Sciatic nerve (tissue), 2 donors: ENCODE measurements around the gene CRABP2. TPM values are rescaled to one million over a fixed set of nuclear protein-coding genes. Genes with fewer than 3 reads are reported as not detected.

Experiments used
- ATAC-seq: fragments of 200-7000 bp; cut with Tn5 transposase; one replicate; pipeline ENCODE4 v1.9.1; 2020; ENCODE audit warnings: mild to moderate bottlenecking, moderate library complexity
- DNase-seq: peaks from one replicate; pipeline ENCODE4 v3.0.0-alpha.2; 2020; ENCODE audit warnings: low spot score
- intact Hi-C: fragments of 100-400 bp; cut with DNase I; formaldehyde crosslinking; loops from one replicate; pipeline ENCODE4 v1.14.2; 2022
- total RNA-seq: library from RNA; stranded (reverse); fragmentation: NEBNext Ultra II Directional; extraction: Animal tissue kit (Norgen Biotek cat#: 25700); gene quantifications from one replicate; pipeline ENCODE4 v1.2.1, GENCODE V29; 2021
- donor health status: DM: no; HTN: no; CAD: no.
- donor health status: DM: no; HTN: no; CAD: no.

Gene CRABP2
- total RNA-seq, 1 donor from 2014 or later: 40.0 TPM

GRCh38 chr1:156696755-156697154, 8.6 kb downstream of the CRABP2 start:
- ATAC-seq (no peak), DNase-seq (no peak)
- intact Hi-C loops: loop anchor here (10.0 kb wide), 1 partner anchor 168 kb away; the partner anchor contains the start of gene NTRK1

DNA sequence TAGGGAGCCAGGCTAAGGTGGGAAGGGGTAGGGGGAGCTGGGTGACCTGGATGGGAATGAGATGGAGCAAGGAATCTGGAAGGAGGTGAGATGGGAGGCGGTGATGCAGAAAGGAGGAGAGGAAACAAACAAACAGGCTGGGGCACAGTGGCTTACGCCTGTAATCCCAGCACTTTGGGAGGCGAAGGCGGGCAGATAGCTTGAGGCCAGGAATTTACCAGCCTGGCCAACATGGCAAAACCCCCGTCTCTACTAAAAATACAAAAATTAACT, 10.8 kb downstream of the CRABP2 start:
- DNase-seq (no peak), ATAC-seq (no peak)
- intact Hi-C loops: loop anchor here (10.0 kb wide), 1 partner anchor 170 kb away; the partner anchor contains the start of gene NTRK1

DNA sequence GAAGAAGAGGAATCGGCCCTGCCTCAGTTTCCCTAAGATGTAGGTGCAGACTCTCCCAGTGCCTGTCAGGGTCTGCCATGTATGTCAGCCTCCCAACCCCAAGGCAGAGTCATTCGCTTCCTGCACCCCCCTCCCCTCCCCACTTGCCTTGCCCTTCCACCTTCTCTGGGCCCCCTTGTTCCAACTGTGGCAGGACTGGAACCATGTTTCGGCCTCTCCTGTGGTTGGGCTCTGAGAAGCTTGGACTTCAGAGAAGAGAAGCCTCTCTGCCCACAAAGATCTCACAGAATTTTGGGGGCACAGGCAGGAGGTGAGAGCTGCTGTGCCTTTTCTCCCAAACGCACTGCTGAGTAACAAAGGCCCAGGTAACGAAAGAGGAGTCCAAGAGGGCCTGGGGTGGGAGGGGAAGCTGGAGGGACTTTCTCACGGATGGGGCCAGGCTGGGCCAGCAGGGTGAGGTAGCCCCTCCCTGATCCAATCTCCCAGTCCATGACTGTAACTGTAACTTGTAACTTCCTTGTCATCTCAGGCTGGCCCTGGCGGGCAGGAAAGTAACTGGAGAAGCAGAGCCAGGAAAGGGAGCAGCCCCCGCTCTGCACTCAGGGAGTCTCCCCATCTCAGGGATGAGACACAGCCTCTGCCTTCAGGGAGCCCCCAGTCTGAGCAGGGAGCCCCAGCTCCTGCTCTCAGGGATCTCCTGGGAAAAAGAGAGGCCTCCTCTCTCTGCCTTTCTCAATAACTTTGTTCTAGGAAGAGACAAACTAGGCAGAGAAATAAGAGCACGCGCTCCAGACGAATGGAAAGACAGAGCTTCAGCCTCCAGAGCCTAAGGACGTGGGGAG, 11.3 kb downstream of the CRABP2 start:
- ATAC-seq (no peak), DNase-seq (no peak)
- intact Hi-C loops: loop anchor here (10.0 kb wide), 1 partner anchor 171 kb away; the partner anchor contains the start of gene NTRK1

DNA sequence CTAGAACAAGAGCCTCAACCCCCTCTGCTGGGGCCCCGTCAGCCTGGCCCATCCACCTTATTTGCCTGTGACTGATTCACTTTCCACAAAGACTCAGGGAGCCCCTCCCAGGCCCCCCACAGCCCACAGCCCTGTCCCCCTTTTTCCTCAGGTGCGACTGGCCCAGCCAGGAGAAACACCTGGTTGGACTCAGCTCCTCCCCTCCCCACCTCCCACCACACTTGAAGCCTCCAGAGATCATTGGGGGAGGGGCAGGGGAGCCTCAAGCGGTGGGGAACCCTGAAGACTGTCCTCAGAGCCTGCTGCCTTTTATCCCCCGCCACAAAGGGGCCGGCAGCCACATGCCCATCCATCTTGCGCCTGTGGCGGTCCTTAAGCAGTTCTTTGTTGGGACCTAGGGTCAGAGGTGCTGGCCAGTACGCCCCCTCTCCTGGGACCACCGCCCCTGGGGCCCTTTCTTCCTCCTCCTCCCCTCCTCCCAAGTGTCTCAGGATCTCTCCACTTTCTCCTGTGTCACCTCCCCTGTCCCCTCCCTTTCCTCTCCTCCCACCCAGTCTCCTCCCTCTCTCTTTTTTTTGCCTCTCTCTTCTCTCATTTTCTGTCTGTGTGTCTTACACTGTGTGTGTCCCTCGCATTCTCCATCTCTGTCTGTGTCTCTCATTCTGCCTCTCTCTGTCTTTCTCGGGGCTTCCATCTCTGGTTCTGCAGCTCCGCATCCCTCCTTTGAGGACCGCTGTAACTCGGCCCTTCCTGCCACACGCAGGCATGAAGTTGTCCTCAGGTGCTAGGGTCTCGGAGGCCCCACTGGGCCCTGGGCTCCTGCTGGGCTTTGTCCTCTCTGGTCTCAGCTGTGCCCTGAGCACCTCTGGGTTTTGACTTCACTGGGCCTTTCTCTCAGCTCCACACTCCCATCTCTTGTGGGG, 12.2 kb downstream of the CRABP2 start:
- DNase-seq (no peak), ATAC-seq (no peak)
- intact Hi-C loops: loop anchor here (10.0 kb wide), 1 partner anchor 172 kb away; the partner anchor contains the start of gene NTRK1

- DNase-seq: no peak
- ATAC-seq: no peak
- intact Hi-C loops: loop anchor here (10.0 kb wide), 1 partner anchor 172 kb away; the partner anchor contains the start of gene NTRK1
These were observed 12.9 kb downstream of the CRABP2 start for GRCh38 chr1:156692441-156692924.

- ATAC-seq (peak; percentile 20), DNase-seq (no peak)
- intact Hi-C loops: loop anchor here (10.0 kb wide), 1 partner anchor 173 kb away; the partner anchor contains the start of gene NTRK1
These were observed 13.5 kb downstream of the CRABP2 start for GRCh38 chr1:156691665-156692440.

DNA sequence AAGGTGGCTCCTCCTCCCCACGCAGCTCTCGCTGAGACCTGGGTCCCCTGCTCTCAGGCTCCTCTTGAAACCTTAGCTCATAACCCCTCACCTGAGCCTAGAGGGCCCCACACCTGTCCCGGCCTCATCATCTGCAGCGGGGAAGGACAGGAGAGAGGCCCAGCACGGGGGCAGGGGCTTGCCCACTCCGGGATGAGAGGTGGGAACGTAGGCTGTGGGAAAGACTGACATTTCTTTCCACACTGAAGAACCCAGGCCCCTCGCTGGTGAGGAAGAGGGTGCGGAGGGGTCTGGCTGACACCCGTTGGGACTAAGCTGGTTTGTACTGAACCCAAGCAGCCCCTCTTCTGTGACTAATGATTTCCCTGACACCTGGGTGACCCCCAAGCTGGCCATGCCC, 14.2 kb downstream of the CRABP2 start:
- ATAC-seq (no peak), DNase-seq (no peak)
- intact Hi-C loops: loop anchor here (10.0 kb wide), 1 partner anchor 174 kb away; the partner anchor contains the start of gene NTRK1

DNA sequence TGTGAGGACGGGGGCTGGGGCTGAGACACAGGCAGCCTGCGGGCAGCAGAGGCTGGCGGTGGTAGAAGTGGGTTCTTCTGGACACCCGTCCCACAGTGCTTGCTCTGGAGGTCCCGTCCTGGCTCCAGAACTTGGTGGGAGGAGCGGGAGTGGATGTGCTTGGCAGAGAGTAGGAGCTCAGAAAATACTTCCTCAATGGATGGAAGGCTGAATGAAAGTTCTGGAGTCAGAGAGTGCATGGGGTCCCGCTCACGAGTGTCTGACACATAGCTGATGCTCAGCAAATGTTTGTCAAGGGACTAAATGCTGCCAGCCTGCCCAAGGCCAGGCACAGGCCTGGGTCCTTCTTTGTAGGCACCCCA, 14.7 kb downstream of the CRABP2 start:
- intact Hi-C loops: loop anchor here (10.0 kb wide), 1 partner anchor 174 kb away; the partner anchor contains the start of gene NTRK1
- no peak for DNase-seq

GRCh38 chr1:156689953-156690674, 15.3 kb downstream of the CRABP2 start:
- DNase-seq (no peak), ATAC-seq (peak; percentile 5)
- intact Hi-C loops: loop anchor here (1.0 to 10.0 kb wide), 2 partner anchors 35 to 175 kb away; partner anchors contain the start of gene NTRK1

More for the DNA sequence above, 14.7 kb downstream of the CRABP2 start:
- ATAC-seq: no peak

DNA sequence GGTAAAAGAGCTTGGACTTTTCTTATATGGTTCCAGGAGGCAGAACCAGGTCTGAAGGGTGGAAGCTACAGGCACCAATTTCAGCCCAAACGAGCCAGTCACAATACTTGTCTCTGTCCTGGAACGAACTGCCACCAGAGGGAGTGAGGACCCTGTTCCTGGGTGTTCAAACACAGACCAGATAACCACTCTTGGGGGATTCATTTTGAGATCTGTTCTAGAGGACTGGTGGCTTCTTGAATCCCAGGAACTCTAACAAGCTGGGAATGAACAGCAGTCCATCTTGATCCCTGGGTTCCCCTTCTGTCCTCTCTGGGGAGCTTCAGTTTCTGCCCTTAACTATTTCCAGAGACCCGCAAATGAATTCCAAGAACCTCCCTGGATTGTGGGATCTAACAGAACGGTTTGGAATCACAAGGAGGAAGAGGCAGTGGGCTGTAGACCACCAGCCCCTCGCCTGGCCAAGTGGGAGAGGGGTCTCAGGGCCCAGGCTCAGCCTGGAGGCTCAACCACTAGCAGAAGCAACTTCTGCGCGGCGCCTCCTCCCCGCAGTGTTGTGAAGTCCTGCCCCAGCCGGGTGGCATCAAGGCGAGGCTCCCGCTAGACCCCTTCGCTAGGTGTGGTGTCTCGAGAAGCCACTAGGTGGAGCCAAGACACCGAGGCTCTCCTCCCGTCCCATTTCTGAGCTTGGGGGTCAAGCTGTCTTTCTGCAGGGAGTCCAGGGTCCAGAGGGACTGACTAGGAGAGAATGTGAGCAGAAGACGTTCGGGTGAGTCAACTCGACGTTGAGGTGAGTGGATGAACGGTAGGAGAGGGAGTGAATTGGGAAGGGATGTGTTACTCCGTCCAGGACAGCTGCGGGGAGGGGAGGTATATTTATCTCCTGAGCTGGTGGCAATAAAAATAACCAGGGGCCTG, 16.1 kb downstream of the CRABP2 start:
- intact Hi-C loops: loop anchor here (1.0 kb wide), 1 partner anchor 36 kb away; no protein-coding TSS in a partner anchor
- peak; percentile 89 for DNase-seq

GRCh38 chr1:156684227-156684782, 21.1 kb downstream of the CRABP2 start:
- DNase-seq (no peak), ATAC-seq (no peak)
- intact Hi-C loops: no loop called here

More for the DNA sequence above, 16.1 kb downstream of the CRABP2 start:
- ATAC-seq: peak; percentile 95

- intact Hi-C loops: no loop called here
- DNase-seq (no peak), ATAC-seq (no peak)
These were observed 23.1 kb downstream of the CRABP2 start for GRCh38 chr1:156682166-156682890.

DNA sequence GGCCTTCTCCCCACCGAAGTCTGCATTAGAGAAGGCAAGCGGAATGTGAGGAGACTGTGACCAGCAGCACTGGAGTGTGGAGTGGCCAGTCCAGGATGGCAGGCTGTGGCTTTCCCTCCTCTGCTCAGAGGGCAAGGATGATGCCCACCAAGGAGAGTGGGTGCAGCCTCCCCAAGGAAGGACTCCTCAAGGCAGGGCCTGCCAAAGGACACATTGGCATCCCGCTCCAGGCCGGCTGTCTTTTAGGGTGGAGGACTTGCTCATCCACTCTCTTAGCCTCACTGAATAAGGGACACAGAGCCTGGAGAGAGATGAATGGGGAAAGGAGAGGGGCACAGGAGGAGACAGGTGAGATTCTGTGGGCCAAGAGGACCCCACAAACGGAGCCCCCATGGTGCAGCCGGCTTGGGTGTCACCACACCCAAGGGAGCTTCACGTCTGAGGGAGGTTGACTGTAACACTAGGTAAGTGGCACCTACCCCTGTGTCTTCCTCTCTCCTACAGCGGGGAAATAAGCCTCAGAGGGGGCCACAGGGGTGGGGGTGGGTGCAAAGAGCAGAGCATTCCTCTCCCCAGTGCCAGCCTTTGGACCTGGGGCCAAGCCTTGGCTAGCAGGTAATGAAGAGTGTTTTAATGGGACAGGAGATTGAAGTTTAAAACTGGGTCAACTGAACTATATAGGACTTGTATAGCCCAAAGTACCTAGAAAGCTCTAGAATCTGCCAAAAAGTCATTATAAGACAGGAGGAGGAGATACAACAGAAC, 24.0 kb downstream of the CRABP2 start:
- intact Hi-C loops: no loop called here
- no peak for DNase-seq

GRCh38 chr1:156680056-156680455, 25.3 kb downstream of the CRABP2 start:
- intact Hi-C loops: no loop called here
- DNase-seq (no peak), ATAC-seq (no peak)

More for the DNA sequence above, 24.0 kb downstream of the CRABP2 start:
- ATAC-seq: no peak
